Stimulated activated naive CD4-positive, alpha-beta T cell treated with Interleukin-2 at 50 U/mL for 16 hours (primary cell): ENCODE results near the gene CSTPP1.
"Not testable (repeated sequence)": the region's sequence is repeated elsewhere in the genome, so short reads cannot be mapped to it uniquely, and the experiment has no call there.

Experiments
- DNase-seq: peaks from one replicate; lab custom pipeline; 2025; lab: John Stamatoyannopoulos, UW

CSTPP1 gene

DNA sequence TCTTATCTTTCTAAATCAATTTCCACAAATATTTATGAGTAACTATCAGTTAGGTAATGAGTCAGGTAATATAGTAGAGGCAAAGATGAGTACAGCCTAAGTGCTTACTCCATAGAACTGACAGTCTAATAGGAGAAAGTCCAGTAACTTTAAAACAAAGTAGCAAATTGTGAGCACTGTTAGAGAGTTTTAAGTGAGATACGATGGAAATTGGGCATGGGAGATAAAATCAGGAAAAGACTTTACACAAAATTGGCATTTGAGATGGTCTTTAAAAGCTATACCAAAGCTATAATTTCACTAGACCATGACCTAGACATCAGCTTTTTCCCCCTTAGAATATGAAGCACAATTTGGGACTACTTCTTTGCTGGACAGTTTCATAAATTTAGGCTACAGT lies 113.7 kb downstream of the CSTPP1 start:
- no peak for DNase-seq

DNA sequence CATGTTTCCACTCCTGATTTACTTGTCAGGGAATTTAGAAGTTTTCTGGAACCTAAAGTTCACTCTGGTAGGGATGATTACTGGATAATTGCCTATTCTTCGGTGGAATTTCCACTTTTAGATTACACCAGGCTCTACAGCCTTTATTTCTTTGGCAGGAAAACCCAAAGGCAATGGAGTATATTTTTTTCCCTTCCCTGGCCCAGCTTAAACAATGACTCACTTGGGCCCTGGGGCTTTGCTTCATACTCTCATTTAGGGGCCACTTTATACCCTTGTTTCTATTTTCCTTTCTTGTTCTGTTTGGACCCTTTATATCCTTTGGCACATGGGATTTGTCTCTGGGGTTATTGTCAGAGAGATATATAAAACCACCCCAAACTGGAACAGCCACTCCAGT lies 114.7 kb downstream of the CSTPP1 start:
- DNase-seq = no peak

DNA sequence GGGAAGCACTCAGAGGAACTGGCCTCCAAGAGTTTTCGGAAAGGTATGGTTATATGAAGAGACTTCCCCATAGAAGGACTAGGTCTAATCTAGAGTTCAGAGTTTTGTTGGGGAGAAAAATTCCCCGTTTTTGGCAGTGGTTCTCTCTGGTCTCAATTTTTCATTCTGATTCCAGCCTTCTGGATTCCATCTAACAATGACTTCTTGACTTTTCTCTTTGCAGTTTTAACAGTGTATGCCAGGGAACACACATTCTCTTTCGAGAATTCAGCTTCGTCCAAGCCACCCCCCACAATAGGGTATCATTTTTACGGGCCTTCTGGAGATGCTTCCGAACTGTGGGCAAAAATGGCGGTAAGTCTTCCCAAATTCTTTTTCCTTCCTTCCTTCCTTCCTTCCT lies 115.6 kb downstream of the CSTPP1 start:
- no peak for DNase-seq

- DNase-seq = no peak
Observed at GRCh38 chr11:47052576-47052975, 116.0 kb downstream of the CSTPP1 start.

DNA sequence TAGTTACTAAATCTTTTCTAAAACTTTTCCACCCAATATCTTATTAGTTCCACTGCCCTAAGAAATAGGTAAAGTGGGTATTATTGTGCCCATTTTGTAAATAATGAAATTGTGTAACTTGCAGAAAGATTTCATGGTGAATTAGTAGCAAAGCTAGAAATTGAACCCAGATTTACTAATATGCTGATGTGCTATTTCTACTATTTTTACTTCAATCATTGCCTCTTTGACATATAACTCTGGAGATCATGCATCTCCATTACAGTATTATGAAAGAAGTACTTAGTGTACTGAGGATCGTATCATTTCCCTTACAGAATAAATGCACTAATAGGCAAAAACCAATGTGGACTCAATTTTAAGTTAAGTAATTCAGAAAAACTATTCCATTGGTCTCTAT lies 119.0 kb downstream of the CSTPP1 start:
- no peak for DNase-seq

DNA sequence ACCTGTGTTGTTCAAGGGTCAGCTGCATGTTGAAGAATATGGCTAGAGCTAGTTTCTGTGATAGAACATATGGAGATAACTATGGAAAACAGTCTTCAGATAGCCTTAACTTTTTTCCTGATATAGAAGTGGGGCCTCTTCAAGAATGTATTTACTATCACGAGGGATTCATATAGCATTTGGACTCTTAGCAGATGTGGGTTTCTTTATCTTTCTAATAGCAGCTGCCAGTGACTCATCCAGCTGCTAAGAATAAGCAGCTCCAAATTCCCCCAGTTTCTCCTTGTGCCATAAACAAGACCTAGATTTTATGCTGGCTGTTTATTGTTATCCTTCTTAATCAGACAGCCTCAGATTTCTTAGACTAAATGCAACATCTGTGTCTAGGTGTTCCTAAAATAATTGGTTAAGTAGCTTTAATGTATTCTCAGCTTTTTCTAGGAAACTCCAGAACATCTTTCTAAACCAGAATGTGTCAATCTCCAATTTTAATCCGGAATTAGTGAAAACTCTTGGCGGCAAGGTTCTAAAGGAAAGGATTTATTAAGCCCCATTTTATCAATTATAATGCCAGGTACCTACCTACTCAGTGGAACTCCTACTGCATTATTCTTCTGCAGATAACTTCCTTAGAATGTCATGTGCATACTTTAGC lies 119.8 kb downstream of the CSTPP1 start:
- DNase-seq = no peak

GRCh38 chr11:47057365-47057764 lies 120.8 kb downstream of the CSTPP1 start:
- no peak for DNase-seq

- DNase-seq = no peak
Observed at GRCh38 chr11:47060807-47061206, 124.2 kb downstream of the CSTPP1 start.

DNA sequence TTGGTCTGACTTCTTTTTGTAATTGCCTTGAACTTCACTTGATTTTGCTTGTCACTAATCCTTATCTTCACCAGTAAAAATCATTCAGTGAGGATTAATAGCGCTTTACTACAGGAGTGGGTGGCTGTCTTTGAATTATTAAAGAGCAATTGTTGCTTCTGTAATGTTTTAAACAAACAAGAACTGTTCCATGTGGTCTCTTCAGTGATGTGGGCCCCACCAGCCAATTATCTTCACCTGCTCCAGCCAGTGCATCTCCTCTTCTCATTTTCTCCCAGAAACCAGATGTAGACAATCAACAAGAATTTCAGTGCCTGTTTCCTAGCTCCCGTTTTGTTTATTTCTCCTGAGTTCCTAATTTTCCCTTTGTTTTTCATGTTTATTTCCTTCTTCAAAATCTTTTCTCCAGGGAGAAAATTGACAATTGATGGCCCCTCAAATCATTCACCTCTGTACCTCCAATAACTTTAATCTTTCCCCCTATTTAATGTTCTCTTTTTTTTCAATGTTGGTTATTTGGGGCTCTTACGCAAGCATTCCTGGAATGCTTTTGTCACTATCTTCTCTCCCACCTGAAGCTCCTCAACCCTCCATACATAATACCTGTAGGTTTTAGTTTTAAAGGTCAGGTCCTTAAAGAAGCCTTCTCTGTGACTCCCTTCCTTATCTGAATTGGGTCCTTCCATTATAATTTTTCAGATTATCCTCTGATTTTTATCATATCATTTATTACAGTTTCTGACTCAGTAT lies 125.0 kb downstream of the CSTPP1 start:
- DNase-seq = no peak

DNA sequence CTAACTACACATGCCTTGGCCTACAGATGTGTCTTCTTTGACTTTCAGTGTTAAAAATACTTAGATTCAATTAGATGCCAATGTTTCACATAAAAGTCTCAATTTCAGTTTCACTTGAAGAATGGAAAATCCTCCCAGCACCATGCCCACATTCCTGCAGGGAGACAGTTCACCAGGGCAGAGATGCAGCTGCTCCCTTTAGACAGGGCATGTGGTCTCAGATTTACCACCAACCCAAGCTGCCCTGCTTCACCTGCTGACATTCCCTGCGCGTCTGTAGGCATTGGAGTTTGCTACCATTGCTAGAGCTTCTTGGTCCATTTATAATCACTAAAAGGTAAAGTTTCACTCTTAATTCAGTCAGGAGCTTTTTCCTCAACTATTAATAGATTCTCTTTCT lies 126.2 kb downstream of the CSTPP1 start:
- no peak for DNase-seq

DNA sequence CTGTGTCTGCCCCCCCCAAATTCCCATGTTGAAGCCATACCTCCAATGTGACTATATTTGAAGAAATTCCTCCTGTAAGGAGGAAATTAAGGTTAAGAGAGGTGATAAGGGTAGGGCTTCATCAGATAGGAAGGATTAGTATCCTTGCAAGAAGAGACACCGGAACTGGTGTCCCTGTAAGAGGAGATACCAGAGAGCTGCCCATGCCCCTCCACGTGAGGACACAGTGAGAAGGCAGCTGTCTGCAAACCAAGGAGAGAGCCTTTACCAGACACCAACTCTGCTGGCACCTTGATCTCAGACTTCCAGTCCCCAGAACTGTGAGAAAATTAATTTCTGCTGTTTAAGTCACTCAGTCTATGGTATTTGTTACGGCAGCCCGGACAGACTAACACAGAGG lies 130.8 kb downstream of the CSTPP1 start:
- DNase-seq = no peak

- DNase-seq = no peak
Observed at GRCh38 chr11:47070769-47071168, 134.2 kb downstream of the CSTPP1 start.

GRCh38 chr11:47071341-47071740 lies 134.8 kb downstream of the CSTPP1 start:
- DNase-seq = no peak

DNA sequence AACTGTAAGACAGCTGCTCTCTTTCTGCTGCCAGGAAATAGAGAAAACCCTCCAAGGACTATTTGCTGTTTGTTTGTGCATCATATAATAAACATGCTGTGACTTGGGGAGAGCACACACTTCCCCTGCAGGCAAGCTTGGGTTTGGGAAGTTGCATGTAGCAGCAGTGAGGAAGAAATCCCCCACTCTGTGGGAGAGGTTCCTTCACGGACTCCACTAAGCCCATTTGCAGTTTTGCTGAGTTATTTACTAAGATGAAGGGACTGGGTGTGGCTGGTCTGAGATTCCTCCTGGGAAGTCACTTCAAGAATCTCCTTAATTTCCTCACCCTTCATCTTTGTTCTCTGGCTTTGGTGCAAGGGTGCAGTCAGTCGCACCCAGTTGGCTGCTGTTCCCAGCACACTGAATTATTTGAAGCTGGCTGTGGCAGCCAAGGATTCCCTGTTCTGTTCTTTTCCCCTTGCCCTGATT lies 135.3 kb downstream of the CSTPP1 start:
- DNase-seq = no peak

GRCh38 chr11:47078751-47079521 lies 142.4 kb downstream of the CSTPP1 start:
- no peak for DNase-seq

GRCh38 chr11:47080775-47081174 lies 144.2 kb downstream of the CSTPP1 start:
- DNase-seq = not testable (repeated sequence)

- DNase-seq = no peak
Observed at GRCh38 chr11:47083913-47084312, 147.4 kb downstream of the CSTPP1 start.

GRCh38 chr11:47087801-47088200 lies 151.2 kb downstream of the CSTPP1 start:
- DNase-seq = no peak

DNA sequence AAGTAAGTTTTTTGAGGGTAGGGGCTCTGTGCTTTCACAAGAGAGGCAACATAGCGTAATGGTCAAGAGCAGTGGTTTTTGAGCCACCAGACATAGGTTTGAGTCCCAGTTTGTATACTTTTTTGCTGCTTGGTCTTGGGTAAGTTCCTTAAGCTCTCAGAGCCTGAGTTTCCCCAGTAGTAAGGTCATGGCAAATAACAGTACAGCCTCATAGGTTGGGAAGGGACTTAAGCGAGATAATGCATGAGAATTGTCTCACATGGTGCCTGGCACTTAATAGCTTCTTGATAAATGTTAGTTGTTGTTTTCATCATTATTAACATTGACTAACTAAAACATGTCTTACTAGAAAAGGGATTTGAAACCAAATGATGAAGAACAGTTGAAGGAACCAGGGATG lies 157.0 kb downstream of the CSTPP1 start:
- no peak for DNase-seq

- DNase-seq = not testable (repeated sequence)
Observed at GRCh38 chr11:47096871-47097270, 160.3 kb downstream of the CSTPP1 start.

- not testable (repeated sequence) for DNase-seq
Observed at GRCh38 chr11:47098223-47098622, 161.7 kb downstream of the CSTPP1 start.

DNA sequence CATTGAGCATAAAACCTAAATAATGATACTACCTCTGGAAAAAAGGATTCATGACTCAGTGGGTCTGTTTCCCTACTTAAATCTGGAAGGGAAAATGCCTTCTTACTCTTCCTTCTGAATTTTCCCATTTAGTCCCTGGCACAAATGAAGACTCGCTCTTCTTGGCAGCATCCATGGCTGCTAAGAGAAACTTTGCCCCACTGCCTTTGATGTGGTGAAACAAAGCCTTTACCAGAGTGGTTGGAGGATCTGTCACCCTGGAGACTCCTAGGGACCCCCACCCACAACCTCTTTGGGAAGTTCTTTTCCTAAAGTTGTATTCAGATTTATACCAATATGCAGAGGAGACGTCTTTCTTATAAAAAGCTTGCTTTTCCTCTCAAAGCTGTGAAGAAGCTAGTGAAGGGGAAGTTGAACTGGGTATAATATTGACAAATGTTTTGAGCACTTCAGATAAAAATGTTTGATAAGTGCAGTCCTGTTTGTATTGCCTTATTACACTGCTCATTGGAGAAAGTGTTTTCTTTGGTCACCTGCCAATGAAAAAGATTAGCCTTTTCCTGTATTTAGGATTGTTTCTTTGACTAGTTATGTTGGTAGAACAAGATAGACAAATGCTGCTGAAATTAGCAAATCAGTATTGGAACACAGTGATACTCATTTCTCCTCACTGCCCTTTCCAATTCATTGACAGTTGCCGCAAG lies 162.8 kb downstream of the CSTPP1 start:
- no peak for DNase-seq
